ENCODE results near the gene MATCAP1. TPM values are rescaled to one million over a fixed set of nuclear protein-coding genes. Genes with fewer than 3 reads are reported as not detected.

Gene MATCAP1
- total RNA-seq, 2 donors from 2014 or later = 24.0 to 43.0 TPM

DNA sequence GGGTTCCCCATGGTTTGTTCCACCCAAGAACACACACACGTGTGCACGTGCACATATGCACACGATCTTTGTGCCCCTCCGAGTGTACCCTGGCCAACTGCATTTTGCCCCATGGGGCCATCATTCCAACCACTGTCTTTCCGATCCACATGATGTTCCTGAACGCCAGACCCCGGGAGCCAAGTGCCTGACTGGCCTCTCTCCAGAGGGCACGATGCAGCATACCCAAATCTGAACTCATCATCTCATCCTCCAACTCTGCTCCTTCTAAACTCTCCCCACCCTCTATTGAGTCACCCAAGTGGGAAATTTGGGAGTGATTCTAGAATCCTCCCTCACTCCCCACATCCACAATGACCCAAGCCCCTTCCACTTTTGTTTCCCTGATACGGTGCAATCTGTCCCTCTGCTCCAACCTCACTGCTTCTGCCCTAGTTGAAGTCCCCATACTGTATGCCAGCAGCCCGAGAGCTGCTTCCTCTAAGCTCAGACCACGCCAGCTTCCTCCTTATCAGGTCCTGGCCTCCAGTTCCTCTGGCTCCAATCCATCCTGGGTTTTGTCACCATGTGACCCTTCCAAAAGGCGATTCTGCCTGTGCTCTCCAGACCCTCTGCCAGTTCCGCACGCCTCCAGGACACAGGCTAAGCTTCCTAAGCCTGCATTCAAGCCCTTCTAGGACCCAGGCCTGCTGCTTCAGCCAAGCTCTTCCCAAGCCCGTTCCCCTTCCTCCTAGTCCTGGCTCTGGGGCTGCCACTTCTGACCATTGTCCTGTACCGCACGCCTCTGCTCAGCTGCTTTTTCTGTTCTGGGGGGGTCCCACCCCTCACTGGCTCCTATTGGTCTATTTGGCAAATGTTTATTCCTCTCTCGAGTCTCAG lies 33.1 kb upstream of the MATCAP1 start:
- Histone ChIP-seq H3K9ac (ENCODE audit: low read depth in 2 of 2, low read length in 2 of 2) (no peak overlapping the region), H3K27me3 (no peaks in the 10 kb centered on the region), H3K27ac (no peak overlapping the region), H3K4me3 (no peak overlapping the region), H3K4me1 (no peaks in the 10 kb centered on the region), H3K36me3 (no peaks in the 10 kb centered on the region), H3K9me3 (no peaks in the 10 kb centered on the region)
- intact Hi-C loops (cut with DNase I) = no loop called here
- TF ChIP-seq, protein P1, sequence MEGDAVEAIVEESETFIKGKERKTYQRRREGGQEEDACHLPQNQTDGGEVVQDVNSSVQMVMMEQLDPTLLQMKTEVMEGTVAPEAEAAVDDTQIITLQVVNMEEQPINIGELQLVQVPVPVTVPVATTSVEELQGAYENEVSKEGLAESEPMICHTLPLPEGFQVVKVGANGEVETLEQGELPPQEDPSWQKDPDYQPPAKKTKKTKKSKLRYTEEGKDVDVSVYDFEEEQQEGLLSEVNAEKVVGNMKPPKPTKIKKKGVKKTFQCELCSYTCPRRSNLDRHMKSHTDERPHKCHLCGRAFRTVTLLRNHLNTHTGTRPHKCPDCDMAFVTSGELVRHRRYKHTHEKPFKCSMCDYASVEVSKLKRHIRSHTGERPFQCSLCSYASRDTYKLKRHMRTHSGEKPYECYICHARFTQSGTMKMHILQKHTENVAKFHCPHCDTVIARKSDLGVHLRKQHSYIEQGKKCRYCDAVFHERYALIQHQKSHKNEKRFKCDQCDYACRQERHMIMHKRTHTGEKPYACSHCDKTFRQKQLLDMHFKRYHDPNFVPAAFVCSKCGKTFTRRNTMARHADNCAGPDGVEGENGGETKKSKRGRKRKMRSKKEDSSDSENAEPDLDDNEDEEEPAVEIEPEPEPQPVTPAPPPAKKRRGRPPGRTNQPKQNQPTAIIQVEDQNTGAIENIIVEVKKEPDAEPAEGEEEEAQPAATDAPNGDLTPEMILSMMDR (IDR thresholded peaks at IDR 0.05) = no peak
- DNase-seq = no peak

DNA sequence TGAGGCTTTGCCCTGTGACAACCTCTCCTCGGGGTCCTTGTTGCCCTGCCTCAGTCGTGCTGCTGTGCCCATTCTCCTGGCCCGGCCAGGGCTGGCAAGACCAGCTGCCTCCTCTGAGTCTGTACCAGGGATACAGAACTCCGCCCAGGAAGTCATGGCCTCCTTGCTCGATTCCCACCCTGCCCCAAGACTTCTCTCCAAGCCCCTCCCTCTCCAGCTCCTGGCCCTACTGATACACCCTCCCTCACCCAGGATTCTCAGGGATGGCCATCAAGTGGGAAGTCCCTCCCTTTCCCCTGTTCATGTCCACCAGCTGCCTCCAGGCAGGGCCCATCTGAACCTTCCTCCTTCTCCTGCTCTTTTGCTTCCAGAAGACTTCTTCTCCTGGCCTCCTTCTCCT lies 31.9 kb upstream of the MATCAP1 start:
- no peak for DNase-seq
- Histone ChIP-seq H3K4me1 (no peaks in the 10 kb centered on the region), H3K27me3 (no peaks in the 10 kb centered on the region), H3K9ac (ENCODE audit: low read depth in 2 of 2, low read length in 2 of 2) (no peak overlapping the region), H3K9me3 (no peaks in the 10 kb centered on the region), H3K27ac (no peak overlapping the region), H3K4me3 (no peak overlapping the region), H3K36me3 (no peaks in the 10 kb centered on the region)
- TF ChIP-seq, protein P1 (IDR thresholded peaks at IDR 0.05) = no peak
- intact Hi-C loops (cut with DNase I) = no loop called here

DNA sequence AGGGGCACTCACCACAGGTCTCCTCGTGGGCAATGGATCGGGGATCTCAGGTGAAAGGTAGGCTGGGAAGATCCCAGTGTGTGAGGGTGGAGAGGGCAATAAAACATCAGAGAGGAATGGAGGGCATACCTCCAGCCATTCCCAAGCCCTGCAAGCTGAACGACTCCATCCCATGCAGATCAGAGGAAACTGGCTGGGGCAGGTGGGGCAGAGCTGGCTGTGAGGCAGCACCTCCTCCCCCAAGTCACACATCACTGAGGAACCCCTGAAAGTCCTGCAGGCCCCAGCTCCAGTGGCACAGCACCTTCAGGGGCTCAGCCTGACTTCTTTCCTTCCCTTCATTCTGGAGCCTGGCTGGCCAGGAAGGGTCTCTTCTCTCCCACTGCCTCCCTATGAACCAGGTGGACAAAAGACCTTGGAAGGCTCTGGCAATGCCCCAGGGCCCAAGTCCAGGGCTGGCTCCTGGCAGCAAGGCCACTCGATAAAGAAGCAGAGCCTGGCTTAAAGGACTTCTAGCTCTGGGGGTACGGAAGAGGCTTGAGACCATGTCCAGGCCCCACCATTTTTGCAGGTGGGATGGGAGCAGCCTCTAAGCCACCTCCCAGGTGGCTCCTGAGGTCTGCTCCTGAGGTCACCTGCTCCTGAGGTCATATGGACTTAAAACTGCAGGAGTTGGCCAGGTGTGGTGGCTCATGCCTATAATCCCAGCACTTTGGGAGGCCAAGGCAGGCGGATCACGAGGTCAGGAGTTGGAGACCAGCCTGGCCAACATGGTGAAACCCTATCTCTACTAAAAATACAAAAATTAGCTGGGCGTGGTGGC lies 29.6 kb upstream of the MATCAP1 start:
- TF ChIP-seq, protein P1 (IDR thresholded peaks at IDR 0.05) = no peak
- no peak overlapping the region for H3K4me3 ChIP-seq
- intact Hi-C loops (cut with DNase I) = no loop called here
- H3K36me3 ChIP-seq = no peaks in the 10 kb centered on the region
- no peaks in the 10 kb centered on the region for H3K27me3 ChIP-seq
- H3K27ac ChIP-seq = no peak overlapping the region
- no peaks in the 10 kb centered on the region for H3K9me3 ChIP-seq
- DNase-seq = no peak
- H3K9ac ChIP-seq (ENCODE audit: low read depth in 2 of 2, low read length in 2 of 2) = no peak overlapping the region
- H3K4me1 ChIP-seq = no peaks in the 10 kb centered on the region

DNA sequence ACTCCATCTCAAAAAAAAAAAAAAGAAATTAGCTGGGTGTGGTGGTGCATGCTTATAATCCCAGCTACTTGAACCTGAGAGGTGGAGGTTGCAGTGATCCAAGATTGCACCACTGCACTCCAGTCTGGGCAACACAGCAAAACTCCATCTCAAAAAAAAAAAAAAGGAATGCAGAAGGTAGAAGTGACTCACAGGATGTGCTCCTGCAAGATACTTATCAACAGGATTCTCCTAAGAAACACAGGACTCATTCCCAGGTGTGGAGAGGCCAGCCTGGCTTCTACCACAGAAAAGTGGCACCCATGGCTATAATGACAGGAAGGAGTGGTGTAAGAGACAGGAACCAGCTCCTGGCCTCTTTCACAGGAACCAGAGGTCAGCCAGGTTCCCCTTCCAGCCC lies 29.0 kb upstream of the MATCAP1 start:
- Histone ChIP-seq H3K36me3 (no peaks in the 10 kb centered on the region), H3K9me3 (no peaks in the 10 kb centered on the region), H3K4me3 (no peak overlapping the region), H3K27me3 (no peaks in the 10 kb centered on the region), H3K9ac (ENCODE audit: low read depth in 2 of 2, low read length in 2 of 2) (no peak overlapping the region), H3K27ac (no peak overlapping the region), H3K4me1 (no peaks in the 10 kb centered on the region)
- TF ChIP-seq, protein P1 (IDR thresholded peaks at IDR 0.05) = no peak
- no peak for DNase-seq
- intact Hi-C loops (cut with DNase I) = no loop called here

DNA sequence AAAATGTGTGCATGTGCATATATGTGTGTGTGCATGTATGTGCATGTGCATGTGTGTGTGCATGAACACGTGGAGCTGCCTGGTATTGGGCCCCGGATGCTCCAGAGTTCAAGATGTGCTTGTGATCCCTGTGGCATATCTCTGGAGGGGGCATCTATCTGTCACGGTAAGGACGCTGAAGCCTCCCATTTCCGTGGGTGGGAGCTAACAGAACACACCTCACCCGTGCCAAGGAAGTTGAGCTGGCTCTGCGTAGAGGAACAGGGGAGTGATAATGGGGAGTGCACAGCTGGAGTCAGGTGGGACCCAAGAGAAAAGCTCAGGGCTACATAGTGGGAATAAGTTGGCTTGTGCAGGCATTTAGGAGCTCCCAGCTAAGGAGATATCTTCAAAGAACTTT lies 27.9 kb upstream of the MATCAP1 start:
- intact Hi-C loops (cut with DNase I) = no loop called here
- DNase-seq = no peak

More for the DNA sequence above, 27.9 kb upstream of the MATCAP1 start:
- Histone ChIP-seq H3K27me3 (no peaks in the 10 kb centered on the region), H3K4me1 (no peaks in the 10 kb centered on the region), H3K27ac (no peak overlapping the region), H3K9ac (ENCODE audit: low read depth in 2 of 2, low read length in 2 of 2) (no peak overlapping the region), H3K9me3 (no peaks in the 10 kb centered on the region), H3K4me3 (no peak overlapping the region), H3K36me3 (no peaks in the 10 kb centered on the region)
- TF ChIP-seq, protein P1 (IDR thresholded peaks at IDR 0.05) = no peak
